ENCODE results near the gene KIF13A.
"Not testable (repeated sequence)": the region's sequence is repeated elsewhere in the genome, so short reads cannot be mapped to it uniquely, and the experiment has no call there.

Gene KIF13A
- total RNA-seq: 0 to 4.4 (median 1.2) reads per million in 9 experiments

GRCh38 chr6:17987447-17987696, at the start of gene KIF13A:
TSS of gene KIF13A (minus strand) at chr6:17987635. CDS start at chr6:17987463, 172 bp downstream.
- Mint-ChIP-seq H3K36me3 (ENCODE audit: insufficient read depth) (peaks cover 4% of the 10 kb centered on the region), H3K4me1 (ENCODE audit: low read depth in 2 of 2) (peaks cover 6 to 10% of the 10 kb centered on the region in 2 donors), H3K9me3 (no peaks in the 10 kb centered on the region), H3K4me3 (peak within 1 kb of the TSS; percentile 83 to 85), H3K27me3 (peaks cover 40 to 72% of the 10 kb centered on the region in 2 donors), H3K27ac (no peak within 1 kb of the TSS)
- DNase-seq (no peak), ATAC-seq (replicated peaks) (peak; percentile 69)

DNA sequence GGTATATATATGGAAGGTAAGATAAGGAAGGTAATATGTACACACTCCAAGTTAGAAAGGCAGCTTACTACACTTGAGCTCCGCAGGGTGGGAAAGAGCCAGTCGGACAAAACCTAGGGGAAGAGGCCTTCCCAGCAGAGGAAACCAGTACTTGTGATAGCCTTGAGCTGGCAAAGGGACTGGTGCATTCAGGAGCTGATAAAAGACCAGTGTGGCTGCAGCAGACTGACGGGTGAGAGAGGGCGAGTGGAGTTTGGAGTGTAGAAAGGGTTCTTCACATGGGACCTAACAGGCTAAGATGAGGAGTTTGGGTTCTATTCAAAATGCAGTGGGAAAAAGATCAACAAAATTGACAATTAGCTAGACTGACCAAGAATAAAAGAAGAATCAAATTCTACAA, 49.3 kb upstream of the KIF13A start:
- H3K36me3 Mint-ChIP-seq (ENCODE audit: insufficient read depth): peaks cover 5% of the 10 kb centered on the region
- H3K27ac Mint-ChIP-seq: no peak overlapping the region
- H3K27me3 Mint-ChIP-seq: peaks cover 9 to 10% of the 10 kb centered on the region in 2 donors
- ATAC-seq (replicated peaks) (no peak), DNase-seq (no peak)
- no peaks in the 10 kb centered on the region for H3K4me1 Mint-ChIP-seq (ENCODE audit: low read depth in 2 of 2)
- no peak overlapping the region for H3K4me3 Mint-ChIP-seq
- H3K9me3 Mint-ChIP-seq: no peaks in the 10 kb centered on the region

DNA sequence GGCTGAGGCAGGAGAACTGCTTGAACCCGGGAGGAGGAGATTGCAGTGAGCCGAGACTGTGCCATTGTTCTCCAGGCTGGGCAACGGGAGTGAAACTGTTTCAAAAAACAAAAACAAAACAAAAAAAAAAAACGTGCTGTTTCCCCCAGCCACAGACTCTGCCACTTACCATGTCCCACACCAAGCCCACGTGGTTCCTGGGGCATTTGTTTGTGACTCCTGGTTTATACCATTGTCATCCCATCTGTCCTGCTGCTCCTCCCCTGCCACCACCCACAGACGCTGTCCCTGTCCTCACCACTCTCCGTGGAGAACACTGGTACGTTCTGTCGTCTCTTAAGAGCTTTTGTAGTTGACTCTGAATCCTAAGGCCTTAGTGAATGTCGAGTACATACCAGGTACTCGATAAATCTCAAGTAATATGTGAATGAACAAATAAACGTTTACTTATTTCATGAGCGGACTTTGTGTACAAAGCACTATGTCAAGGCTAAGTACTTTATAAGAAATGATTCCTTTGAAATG, 48.0 kb upstream of the KIF13A start:
- peaks cover 16 to 19% of the 10 kb centered on the region in 2 donors for H3K27me3 Mint-ChIP-seq
- H3K36me3 Mint-ChIP-seq (ENCODE audit: insufficient read depth): peaks cover 5% of the 10 kb centered on the region
- no peaks in the 10 kb centered on the region for H3K4me1 Mint-ChIP-seq (ENCODE audit: low read depth in 2 of 2)
- H3K4me3 Mint-ChIP-seq: no peak overlapping the region
- H3K27ac Mint-ChIP-seq: no peak overlapping the region
- H3K9me3 Mint-ChIP-seq: no peaks in the 10 kb centered on the region
- DNase-seq (no peak), ATAC-seq (replicated peaks) (no peak)

GRCh38 chr6:18034798-18035202, 47.4 kb upstream of the KIF13A start:
- Mint-ChIP-seq H3K27me3 (peaks cover 16 to 19% of the 10 kb centered on the region in 2 donors), H3K9me3 (no peaks in the 10 kb centered on the region), H3K36me3 (ENCODE audit: insufficient read depth) (peaks cover 5% of the 10 kb centered on the region), H3K27ac (no peak overlapping the region), H3K4me3 (no peak overlapping the region), H3K4me1 (ENCODE audit: low read depth in 2 of 2) (no peaks in the 10 kb centered on the region)
- ATAC-seq (replicated peaks) (no peak), DNase-seq (no peak)

- DNase-seq (no peak), ATAC-seq (replicated peaks) (no peak)
- Mint-ChIP-seq H3K9me3 (no peaks in the 10 kb centered on the region), H3K4me3 (no peak overlapping the region), H3K36me3 (ENCODE audit: insufficient read depth) (peaks cover 7% of the 10 kb centered on the region), H3K27me3 (peaks cover 16 to 26% of the 10 kb centered on the region in 2 donors), H3K27ac (no peak overlapping the region), H3K4me1 (ENCODE audit: low read depth in 2 of 2) (no peaks in the 10 kb centered on the region)
Measured at GRCh38 chr6:18031680-18032256, 44.3 kb upstream of the KIF13A start.

GRCh38 chr6:18031189-18031588, 43.8 kb upstream of the KIF13A start:
- Mint-ChIP-seq H3K4me1 (ENCODE audit: low read depth in 2 of 2) (no peaks in the 10 kb centered on the region), H3K36me3 (ENCODE audit: insufficient read depth) (peaks cover 6% of the 10 kb centered on the region), H3K27me3 (peaks cover 16 to 27% of the 10 kb centered on the region in 2 donors), H3K27ac (no peak overlapping the region), H3K9me3 (no peaks in the 10 kb centered on the region), H3K4me3 (no peak overlapping the region)
- ATAC-seq (replicated peaks) (no peak), DNase-seq (no peak)

DNA sequence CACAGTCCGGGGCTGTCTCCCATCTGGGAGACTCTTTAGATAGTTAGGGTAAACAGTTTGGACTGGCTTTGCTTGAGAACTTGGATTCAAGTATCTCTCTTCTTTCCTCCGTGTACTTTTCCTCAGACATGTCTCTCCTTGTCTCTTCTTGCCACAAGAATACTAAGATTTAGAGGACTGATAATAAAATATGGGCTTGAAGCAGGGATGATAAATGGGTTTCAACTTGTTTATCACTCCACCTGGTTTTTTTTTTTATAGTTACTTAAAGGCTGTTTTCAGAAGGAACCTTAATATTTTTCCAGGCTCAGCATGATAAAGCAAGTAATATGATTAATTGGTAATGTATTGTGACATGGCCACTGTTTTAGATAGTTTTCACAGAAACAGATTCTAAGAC, 40.9 kb upstream of the KIF13A start:
- Mint-ChIP-seq H3K36me3 (ENCODE audit: insufficient read depth) (peaks cover 2% of the 10 kb centered on the region), H3K27ac (no peak overlapping the region), H3K27me3 (peaks cover 13 to 29% of the 10 kb centered on the region in 2 donors), H3K4me3 (no peak overlapping the region), H3K4me1 (ENCODE audit: low read depth in 2 of 2) (no peaks in the 10 kb centered on the region), H3K9me3 (no peaks in the 10 kb centered on the region)
- no peak for DNase-seq
- ATAC-seq (replicated peaks): no peak

GRCh38 chr6:18025596-18025995, 38.2 kb upstream of the KIF13A start:
- no peak overlapping the region for H3K27ac Mint-ChIP-seq
- no peak overlapping the region for H3K4me3 Mint-ChIP-seq
- H3K27me3 Mint-ChIP-seq: peaks cover 0 to 26% of the 10 kb centered on the region in 2 donors
- no peaks in the 10 kb centered on the region for H3K9me3 Mint-ChIP-seq
- peaks cover 0 to 2% of the 10 kb centered on the region in 2 donors for H3K4me1 Mint-ChIP-seq (ENCODE audit: low read depth in 2 of 2)
- H3K36me3 Mint-ChIP-seq (ENCODE audit: insufficient read depth): peaks cover 2% of the 10 kb centered on the region
- DNase-seq (no peak), ATAC-seq (replicated peaks) (no peak)

GRCh38 chr6:18024876-18025275, 37.4 kb upstream of the KIF13A start:
- Mint-ChIP-seq H3K4me3 (no peak overlapping the region), H3K27ac (no peak overlapping the region), H3K9me3 (no peaks in the 10 kb centered on the region), H3K27me3 (peaks cover 0 to 29% of the 10 kb centered on the region in 2 donors), H3K4me1 (ENCODE audit: low read depth in 2 of 2) (peaks cover 0 to 2% of the 10 kb centered on the region in 2 donors), H3K36me3 (ENCODE audit: insufficient read depth) (peaks cover 2% of the 10 kb centered on the region)
- ATAC-seq (replicated peaks) (no peak), DNase-seq (no peak)

DNA sequence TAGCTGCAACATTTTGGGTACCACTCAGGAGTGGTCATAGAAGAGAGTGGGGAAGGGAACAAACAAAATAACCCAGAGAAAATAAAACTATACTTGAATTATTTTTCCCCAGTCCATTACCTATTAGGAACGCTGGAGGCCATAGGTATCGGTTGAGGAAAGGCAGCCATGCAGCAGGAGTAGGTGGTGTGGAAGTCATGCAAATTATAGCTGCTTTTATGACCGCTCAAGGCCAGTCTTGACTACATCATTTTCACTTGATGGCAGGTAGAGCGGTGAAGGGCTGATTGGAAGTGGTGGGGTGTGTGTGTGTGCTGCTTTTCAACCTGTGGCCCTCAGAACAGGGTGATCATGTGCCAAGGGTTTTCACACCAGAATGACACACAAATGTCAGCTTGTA, 36.5 kb upstream of the KIF13A start:
- Mint-ChIP-seq H3K27me3 (peaks cover 0 to 24% of the 10 kb centered on the region in 2 donors), H3K4me1 (ENCODE audit: low read depth in 2 of 2) (peaks cover 0 to 2% of the 10 kb centered on the region in 2 donors), H3K9me3 (no peaks in the 10 kb centered on the region), H3K4me3 (no peak overlapping the region), H3K27ac (no peak overlapping the region), H3K36me3 (ENCODE audit: insufficient read depth) (peaks cover 2% of the 10 kb centered on the region)
- DNase-seq: no peak
- no peak for ATAC-seq (replicated peaks)

DNA sequence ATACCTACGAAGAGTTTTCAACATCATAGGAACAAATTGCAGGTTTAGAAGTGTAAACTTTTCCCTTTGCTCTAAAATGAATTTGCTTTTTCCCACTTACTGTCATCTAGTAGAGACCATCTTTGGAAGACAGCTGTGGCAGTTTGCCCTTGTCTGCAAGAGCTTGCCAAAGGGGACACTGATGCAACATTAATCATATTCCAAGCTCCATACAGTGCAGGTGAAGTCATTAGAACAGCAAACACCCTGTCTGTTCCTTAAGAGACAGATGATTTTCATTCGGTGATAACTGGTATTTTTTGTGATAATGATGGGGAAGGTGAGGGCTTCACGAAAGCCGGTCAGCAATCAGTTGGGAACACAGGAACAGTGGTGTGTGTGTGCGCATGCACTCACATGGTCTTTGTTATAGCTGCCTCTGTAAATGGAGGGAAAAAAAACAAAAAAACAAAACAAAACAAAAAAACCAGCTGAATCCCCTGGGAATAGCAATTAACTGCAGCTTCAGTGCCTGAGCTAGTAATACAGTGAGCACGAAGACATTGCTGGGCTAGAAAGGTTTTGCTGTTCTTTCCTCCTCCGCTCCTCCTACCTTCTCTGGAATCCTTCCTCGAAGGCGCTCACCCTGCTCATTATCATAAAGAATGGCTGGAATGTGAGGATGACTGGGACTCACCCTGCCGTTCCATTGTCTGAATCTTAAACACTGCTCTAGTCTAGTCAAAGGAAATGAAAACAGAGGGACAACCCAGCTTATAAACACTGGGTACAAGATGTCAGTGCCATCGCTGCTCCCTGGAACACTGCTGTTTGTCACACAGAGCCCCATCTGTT, 35.2 kb upstream of the KIF13A start:
- Mint-ChIP-seq H3K4me1 (ENCODE audit: low read depth in 2 of 2) (peaks cover 0 to 2% of the 10 kb centered on the region in 2 donors), H3K4me3 (no peak overlapping the region), H3K27ac (no peak overlapping the region), H3K9me3 (no peaks in the 10 kb centered on the region), H3K27me3 (peaks cover 10 to 18% of the 10 kb centered on the region in 2 donors), H3K36me3 (ENCODE audit: insufficient read depth) (peaks cover 2% of the 10 kb centered on the region)
- DNase-seq: no peak
- ATAC-seq (replicated peaks): no peak

DNA sequence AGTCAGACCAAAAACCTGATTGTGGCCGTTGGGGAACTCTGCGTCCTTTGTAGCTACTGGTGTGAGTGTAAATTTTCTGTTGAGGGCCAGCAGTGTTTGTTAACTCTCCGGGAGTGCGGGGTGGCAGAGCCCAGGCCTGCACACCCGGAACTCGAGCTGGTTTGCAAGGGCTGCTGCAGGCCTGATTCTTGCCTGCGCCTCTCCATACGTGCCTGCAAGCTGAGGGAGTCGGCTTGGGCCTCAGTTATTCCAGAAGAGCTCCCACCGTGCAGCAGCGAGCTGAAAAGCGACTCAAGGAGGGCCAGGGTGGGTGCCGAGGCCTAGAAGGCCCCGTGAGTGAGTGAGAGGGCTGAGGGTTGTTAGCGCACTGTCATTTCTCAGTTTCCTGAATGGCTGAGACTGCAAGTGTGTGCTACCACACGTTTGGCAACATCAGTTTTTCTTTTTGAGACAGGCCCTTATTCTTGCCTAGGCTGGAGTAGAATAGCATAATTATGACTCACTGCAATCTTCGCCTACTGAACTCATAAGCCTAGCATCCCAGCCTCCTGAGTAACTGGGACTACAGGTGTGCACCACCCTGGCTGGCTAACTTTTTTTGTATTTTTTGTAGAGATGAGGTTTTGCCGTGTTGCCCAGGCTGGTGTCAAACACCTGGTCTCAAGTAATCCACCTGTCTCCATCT, 33.9 kb upstream of the KIF13A start:
- no peak for DNase-seq
- Mint-ChIP-seq H3K9me3 (no peaks in the 10 kb centered on the region), H3K27ac (no peak overlapping the region), H3K27me3 (peaks cover 11 to 12% of the 10 kb centered on the region in 2 donors), H3K4me3 (no peak overlapping the region), H3K36me3 (ENCODE audit: insufficient read depth) (no peaks in the 10 kb centered on the region), H3K4me1 (ENCODE audit: low read depth in 2 of 2) (peaks cover 0 to 2% of the 10 kb centered on the region in 2 donors)
- no peak for ATAC-seq (replicated peaks)

GRCh38 chr6:18020545-18020944, 33.1 kb upstream of the KIF13A start:
- not testable (repeated sequence) for ATAC-seq (replicated peaks); H3K4me1 Mint-ChIP-seq (ENCODE audit: low read depth in 2 of 2); H3K9me3 Mint-ChIP-seq; DNase-seq; H3K36me3 Mint-ChIP-seq (ENCODE audit: insufficient read depth); H3K27ac Mint-ChIP-seq; H3K4me3 Mint-ChIP-seq
- H3K27me3 Mint-ChIP-seq: peaks cover 9 to 19% of the 10 kb centered on the region in 2 donors

Measured in effector memory CD8-positive, alpha-beta T cell (primary cell).